ENCODE data around the gene ASCC3.

DNA sequence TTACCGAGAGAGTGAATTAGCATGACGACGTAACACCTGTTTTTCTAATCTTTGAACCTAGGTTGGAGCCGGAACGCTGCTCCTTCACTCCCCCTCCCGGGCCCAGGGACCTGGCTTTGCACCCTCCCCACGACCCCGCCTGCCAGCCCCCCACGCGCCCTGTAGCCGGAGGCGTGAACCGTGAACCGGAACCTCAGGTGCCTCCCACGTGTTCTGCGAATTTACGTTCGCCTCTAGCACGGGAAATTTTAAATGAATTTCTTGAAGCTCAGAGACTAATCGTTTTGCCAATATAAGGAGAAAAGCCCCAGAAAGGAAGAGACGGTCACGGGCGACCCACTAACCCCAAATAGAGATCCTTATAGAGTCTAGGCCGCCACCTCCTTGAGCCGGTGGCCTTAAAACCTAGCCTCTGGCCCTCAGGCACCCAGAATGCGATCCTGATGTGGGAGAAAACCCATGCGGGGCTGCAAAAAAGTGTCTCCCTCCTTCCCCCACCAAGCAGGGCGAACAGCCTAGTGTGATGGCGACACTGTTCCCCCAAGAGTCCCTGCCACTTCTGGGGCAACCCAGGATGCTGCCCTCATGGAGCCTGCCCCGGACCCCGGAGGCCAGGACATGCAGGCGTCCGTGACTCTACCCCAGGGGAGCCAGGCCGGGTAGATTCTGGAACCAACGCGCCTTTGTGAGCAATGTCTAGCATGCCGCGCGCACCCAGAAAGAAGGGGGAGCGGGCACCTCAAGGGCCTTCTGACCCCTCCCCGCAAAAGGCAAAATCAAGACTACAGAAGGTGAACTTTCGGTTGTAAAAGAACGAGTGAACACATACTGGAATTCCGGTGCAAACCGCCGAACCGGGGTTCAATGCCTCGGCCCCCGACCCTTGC is 413.8 kb downstream of the ASCC3 start:
- TF ChIP-seq, protein P1, sequence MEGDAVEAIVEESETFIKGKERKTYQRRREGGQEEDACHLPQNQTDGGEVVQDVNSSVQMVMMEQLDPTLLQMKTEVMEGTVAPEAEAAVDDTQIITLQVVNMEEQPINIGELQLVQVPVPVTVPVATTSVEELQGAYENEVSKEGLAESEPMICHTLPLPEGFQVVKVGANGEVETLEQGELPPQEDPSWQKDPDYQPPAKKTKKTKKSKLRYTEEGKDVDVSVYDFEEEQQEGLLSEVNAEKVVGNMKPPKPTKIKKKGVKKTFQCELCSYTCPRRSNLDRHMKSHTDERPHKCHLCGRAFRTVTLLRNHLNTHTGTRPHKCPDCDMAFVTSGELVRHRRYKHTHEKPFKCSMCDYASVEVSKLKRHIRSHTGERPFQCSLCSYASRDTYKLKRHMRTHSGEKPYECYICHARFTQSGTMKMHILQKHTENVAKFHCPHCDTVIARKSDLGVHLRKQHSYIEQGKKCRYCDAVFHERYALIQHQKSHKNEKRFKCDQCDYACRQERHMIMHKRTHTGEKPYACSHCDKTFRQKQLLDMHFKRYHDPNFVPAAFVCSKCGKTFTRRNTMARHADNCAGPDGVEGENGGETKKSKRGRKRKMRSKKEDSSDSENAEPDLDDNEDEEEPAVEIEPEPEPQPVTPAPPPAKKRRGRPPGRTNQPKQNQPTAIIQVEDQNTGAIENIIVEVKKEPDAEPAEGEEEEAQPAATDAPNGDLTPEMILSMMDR (conservative IDR thresholded peaks at IDR 0.05; ENCODE audit: low read length): no peak
- no peak for TF ChIP-seq EZH2phosphoT487 (IDR thresholded peaks at IDR 0.05; ENCODE audit: borderline replicate concordance)

Measured in Loucy (cell line).